Cortex of kidney (tissue), 1 donor: ENCODE results near the gene ABHD5.
A peak's percentile ranks its signal among the peaks of the same experiment; 100 is the strongest.

Source experiments
- DNase-seq: peaks from one replicate; lab custom pipeline; 2025; lab: John Stamatoyannopoulos, UW

The ABHD5 gene

GRCh38 chr3:43755516-43756200, 64.9 kb downstream of the ABHD5 start:
- no peak for DNase-seq

- no peak for DNase-seq
Measured at GRCh38 chr3:43757666-43758321, 67.1 kb downstream of the ABHD5 start.

DNA sequence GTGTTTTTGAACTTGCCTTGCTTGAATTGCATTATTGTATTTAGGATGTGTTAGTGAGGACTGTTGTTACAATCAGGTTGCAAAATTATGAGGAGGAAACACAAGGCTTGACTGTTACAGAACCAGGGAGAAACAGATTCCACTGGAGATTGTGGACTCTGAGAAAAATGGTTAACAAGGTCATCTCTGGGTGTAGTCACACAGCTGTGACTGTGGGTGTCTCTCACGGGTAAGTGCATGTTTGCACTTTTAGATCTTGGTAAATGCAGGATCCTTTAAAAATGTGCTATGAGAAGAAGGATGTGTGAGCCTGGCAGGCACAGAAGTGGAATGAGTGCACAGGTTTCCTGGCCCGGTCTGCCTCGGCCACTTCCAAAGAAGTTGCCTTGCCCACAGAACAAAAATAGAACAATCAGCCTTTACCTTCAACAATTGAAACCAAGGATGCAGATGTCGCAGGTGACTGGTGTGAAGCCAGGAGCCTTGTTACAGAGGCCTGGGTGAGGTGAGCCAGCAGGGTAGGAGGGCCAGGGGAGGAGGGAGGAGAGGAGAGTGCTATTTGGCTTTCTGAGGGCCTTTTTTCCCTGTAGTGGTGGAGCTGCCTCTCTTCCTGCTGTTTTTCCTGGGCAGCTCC, 68.0 kb downstream of the ABHD5 start:
- DNase-seq = no peak

GRCh38 chr3:43759297-43759782, 68.6 kb downstream of the ABHD5 start:
- DNase-seq = no peak

GRCh38 chr3:43759938-43760337, 69.2 kb downstream of the ABHD5 start:
- no peak for DNase-seq

DNA sequence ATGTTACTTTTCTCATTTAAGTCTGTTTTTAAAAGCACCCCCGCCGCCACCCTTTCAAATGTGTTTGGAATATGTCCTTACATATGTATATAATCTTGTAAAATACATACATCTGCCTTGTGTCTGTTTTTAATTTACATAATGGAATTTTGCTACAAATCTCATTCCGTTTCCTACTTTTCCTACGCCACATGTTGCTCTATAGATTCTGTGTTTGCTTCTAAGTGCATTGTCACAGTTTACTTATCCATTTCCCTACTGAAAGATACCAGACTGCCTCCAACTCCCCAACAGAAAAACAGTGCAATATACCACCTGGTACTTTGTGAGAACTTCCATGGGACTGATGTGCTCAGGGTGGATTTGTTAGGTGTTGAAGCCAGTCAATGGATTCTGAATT, 70.2 kb downstream of the ABHD5 start:
- no peak for DNase-seq

GRCh38 chr3:43762451-43762850, 71.7 kb downstream of the ABHD5 start:
- DNase-seq = no peak

DNA sequence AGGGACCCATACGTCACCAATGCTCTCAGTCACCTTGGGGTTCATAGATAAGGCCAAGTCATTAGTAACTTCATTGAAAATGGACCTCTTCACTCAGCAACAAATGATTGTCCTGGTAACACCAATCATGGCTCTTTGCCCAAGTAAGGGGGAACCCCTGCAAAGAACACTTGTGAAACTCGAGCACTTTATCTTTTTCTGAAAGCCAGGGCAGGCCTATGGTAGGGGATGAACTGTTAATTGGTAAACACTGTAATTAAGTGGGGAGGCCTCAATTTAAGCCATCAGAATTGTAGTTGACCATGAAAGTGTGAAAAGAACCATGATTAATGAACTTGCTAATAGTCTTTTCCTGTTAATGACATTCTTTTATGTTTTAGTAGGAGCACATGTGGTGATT, 73.3 kb downstream of the ABHD5 start:
- no peak for DNase-seq

GRCh38 chr3:43764471-43764870, 73.7 kb downstream of the ABHD5 start:
- no peak for DNase-seq

- DNase-seq = no peak
Measured at GRCh38 chr3:43765521-43765971, 74.8 kb downstream of the ABHD5 start.

DNA sequence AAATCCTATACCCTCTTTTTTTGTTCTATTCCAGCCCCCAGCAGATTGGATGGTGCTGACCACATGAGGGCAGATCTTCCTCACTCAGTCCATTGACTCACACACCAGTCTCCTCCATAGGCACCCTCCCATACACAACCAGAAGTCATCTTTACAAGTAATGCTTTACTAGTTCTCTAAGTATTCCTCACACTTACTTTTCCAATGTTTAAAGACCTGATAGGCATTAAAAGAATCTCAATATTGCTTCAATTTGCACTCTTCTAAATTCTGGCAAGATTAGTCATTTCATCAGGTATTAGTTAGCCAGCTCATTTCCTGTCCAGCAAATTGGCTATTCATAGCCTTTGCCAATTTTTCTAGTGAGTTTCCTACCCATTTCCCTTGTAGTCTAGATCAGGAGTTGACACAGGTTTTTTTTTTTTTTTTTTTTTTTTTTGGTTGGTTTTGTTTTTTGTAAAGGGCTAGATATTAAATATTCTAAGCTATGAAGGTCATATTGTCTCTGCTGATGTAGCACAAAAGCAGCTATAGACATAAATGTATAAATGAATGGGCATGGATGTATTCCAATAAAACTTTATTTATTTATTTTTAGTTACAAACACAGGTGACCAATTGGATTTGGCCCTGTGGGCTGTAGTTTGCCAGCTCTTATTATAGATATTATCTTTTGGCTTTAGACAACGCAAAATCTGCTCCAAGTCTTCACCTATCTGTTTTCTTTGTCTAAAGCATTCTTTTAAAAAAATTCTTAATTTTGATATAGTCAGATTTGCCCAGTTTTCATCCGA, 76.1 kb downstream of the ABHD5 start:
- DNase-seq = no peak

GRCh38 chr3:43768381-43768973, 77.7 kb downstream of the ABHD5 start:
- no peak for DNase-seq

GRCh38 chr3:43769097-43769884, 78.6 kb downstream of the ABHD5 start:
- DNase-seq = peak; percentile 17

DNA sequence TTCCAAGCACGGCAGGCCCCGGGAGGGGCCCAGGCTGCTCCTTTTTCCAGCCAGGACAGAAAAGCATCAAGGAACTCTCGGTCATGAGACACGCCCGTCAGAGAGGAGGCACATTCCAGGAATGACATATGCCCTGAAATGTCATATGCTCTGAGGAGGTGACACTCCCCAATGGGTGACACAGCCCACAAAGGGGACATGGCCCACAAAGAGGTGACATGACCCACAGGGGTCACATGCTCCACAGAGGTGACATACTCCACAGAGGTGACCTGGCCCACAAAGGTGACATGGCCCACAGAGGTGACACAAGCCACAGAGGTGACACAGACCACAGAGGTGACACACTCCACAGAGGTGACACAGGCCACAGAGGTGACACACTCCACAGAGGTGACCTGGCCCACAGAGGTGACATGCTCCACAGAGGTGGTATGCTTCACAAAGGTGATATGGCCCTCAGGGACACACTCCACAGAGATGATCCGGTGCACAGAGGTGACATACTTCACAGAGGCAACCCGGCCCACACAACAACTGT, 79.2 kb downstream of the ABHD5 start:
- DNase-seq = no peak

GRCh38 chr3:43770426-43771103, 79.8 kb downstream of the ABHD5 start:
- no peak for DNase-seq

DNA sequence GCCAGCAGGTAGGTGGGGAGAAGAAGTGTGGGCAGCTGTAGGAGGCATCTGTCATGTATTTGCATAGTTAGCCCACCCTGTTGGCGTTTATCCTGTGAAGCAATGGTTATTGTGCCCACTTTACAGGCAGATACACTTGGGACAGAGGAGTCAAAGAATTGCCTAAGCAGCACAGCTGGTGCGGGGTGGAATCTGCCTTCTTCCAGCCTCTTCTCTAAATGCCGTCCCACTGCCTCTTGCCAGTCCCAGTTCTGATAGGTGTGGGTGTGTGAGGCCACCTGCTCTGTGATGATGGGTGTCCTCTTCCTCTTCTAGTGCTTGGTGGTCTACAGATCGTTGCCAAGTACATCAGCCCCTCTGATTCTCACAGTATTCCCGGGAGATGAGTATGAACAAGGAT, 80.9 kb downstream of the ABHD5 start:
- DNase-seq = no peak

DNA sequence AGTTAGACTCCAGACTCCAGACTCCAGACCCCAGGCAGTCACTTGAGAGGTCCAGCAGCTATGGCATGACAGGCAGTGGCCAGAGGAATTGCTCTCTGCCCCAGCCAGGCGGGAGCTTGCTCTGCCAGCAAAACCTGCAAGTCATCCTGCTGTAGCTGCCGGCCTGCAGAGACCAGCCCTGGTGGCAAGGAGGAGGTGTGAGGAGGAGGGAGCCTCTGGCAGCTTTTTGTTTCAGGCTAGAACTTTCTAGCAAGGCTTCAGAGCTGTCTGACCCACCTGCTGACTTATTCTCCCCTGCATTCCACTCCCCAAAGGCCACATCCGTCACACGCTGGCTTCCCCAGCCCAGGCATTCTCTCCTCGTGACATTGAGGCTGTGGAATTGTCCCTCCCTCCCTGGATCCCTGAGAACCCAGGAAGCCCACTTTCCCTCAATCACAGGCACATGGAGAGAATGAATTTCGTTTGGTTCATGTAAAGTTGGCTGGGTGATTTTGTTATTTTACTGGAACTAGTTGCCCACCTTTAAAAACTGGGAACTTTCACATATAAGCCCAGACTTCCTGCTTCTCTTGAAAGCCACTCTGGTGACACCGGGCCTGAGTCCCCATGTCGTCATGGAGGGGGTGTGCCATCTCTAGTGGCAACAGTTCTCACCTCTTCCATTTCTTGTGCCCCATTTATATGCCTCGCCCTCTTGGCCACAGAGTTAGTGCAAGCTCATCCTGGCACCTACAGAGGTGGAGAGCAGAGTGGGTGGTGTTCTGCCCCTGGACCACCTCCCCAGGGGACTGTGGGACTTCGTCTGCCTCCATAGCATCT, 82.7 kb downstream of the ABHD5 start:
- DNase-seq = no peak

DNA sequence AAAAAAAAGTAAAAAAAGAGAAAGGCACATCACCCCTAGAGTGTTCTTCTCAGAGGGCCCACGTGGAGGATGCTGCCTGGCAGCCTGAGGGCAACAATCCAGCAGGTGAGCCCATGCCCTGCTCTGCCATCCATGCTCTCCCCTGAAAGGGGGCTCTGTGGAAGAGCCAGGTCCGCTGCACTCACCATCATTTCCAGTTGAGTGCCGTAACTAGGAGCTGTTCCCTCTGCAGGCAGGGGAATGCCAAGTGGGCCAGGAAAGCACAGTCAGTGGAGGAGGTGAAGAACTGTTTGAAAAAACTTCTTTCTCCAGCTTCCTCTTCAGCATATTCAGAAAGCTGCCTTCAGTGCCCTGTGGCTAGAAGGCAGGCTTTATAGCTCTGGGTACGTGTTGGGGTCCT, 84.1 kb downstream of the ABHD5 start:
- no peak for DNase-seq

DNA sequence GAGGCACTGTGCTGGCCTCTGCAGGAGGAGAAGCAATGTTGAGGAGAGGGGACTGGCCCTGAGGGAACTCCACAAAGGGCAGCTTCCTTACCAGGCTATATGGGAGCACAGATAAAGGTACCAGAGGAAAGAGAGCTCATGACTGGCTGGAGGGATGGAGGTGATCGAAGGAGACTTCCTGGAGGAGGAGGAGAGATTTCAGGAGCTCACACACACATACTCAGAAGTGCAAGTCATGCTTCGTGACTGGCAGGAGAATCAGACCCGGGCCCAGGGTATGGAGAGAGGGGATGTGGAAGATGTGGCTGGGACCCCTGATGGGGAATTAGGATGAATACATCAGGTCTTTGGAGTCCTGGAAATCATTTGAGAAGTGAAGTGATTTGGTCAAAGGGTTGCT, 85.4 kb downstream of the ABHD5 start:
- no peak for DNase-seq
